GM12878 (cell line): ENCODE data around the gene DEFB125. TPM values are rescaled to one million over a fixed set of nuclear protein-coding genes. Genes with fewer than 3 reads are reported as not detected.

Experiments used
- ATAC-seq: fragments of 200-7000 bp; cut with Tn5 transposase; 3 replicates; pipeline ENCODE4 v1.9.1; 2020; ENCODE audit warnings: mild to moderate bottlenecking, moderate library complexity
- BruUV-seq: library from RNA; stranded (reverse); fragments of 400-500 nt; replicated peaks from 2 replicates; lab custom pipeline; 2021; lab: Mats Ljungman, UMichigan
- CTCF ChIA-PET: fragments of 300-600 bp; sonication (Branson Sonifier 250); formaldehyde crosslinking; extraction: SDS; loops from one replicate; lab custom pipeline; 2021; ENCODE audit warnings: inconsistent platforms; lab: Yijun Ruan, JAX
- POLR2A ChIA-PET: fragments of 350-600 bp; formaldehyde crosslinking; extraction: SDS; loops from one replicate; lab custom pipeline; 2021; ENCODE audit warnings: inconsistent platforms; lab: Charles Lee
- RAD21 ChIA-PET: fragments of 300-600 bp; sonication (Branson Sonifier 250); formaldehyde crosslinking; loops from one replicate; lab custom pipeline; 2023; ENCODE audit warnings: antibody characterized with exemption; ENCODE audit not compliant: unreplicated experiment; lab: Charles Lee
- SMC1A ChIA-PET: fragments of 300-600 bp; sonication (Branson Sonifier 250); formaldehyde crosslinking; loops from one replicate; lab custom pipeline; 2023; ENCODE audit not compliant: unreplicated experiment, uncharacterized antibody; lab: Charles Lee
- DNase-seq: peaks from one replicate; pipeline ENCODE4 v3.0.0-alpha.2; 2011; ENCODE audit warnings: low read depth, low spot score
- FAIRE-seq: peaks from 3 replicates; lab custom pipeline; 2011; peaks lifted over from hg19 to GRCh38; lab: Jason Lieb, UNC
- H2AFZ ChIP-seq: 2 replicates; pipeline ENCODE4 v1.6.0; 2011; ENCODE audit warnings: low read depth, low read length, control low read depth; ENCODE audit not compliant: control insufficient read depth
- H3K27ac ChIP-seq: 2 replicates; pipeline ENCODE4 v1.5.1; 2011; ENCODE audit warnings: control low read depth; ENCODE audit not compliant: control insufficient read depth, insufficient read depth
- H3K27me3 ChIP-seq, 2 experiments: replicated peaks in 1 of 2; 2 replicates each; pipeline versions ENCODE4 v1.6.0 to v1.6.1; 2011; ENCODE audit warnings: low read length in 1 of 2; ENCODE audit not compliant: control insufficient read depth in 2 of 2, insufficient read depth in 2 of 2
- H3K36me3 ChIP-seq, 2 experiments: 2 replicates each; pipeline ENCODE4 v1.5.1; 2011; ENCODE audit warnings: low read length in 1 of 2; ENCODE audit not compliant: control insufficient read depth in 2 of 2, insufficient read depth in 2 of 2
- H3K4me1 ChIP-seq: 2 replicates; pipeline ENCODE4 v1.6.1; 2011; ENCODE audit warnings: mild to moderate bottlenecking, low read length, moderate library complexity, mixed read lengths; ENCODE audit not compliant: control insufficient read depth, insufficient read depth
- H3K4me2 ChIP-seq: 2 replicates; pipeline ENCODE4 v1.6.0; 2011; ENCODE audit warnings: control low read depth; ENCODE audit not compliant: control insufficient read depth, insufficient read depth
- H3K4me3 ChIP-seq: fragments of 200-600 bp; sonication (generic); 2 replicates; pipeline ENCODE4 v1.5.1; 2016
- H3K79me2 ChIP-seq: 2 replicates; pipeline ENCODE4 v1.6.0; 2011; ENCODE audit warnings: low read length; ENCODE audit not compliant: control insufficient read depth, insufficient read depth
- H3K9ac ChIP-seq: 2 replicates; pipeline ENCODE4 v1.8.0; 2011; ENCODE audit warnings: low read length, control low read depth, mixed read lengths; ENCODE audit not compliant: control insufficient read depth, insufficient read depth
- H3K9me3 ChIP-seq: replicated peaks from 3 replicates; pipeline ENCODE4 v1.5.1; 2011; ENCODE audit warnings: mild to moderate bottlenecking, low read length; ENCODE audit not compliant: control insufficient read depth, insufficient read depth
- H4K20me1 ChIP-seq: 2 replicates; pipeline ENCODE4 v1.6.0; 2011; ENCODE audit not compliant: control insufficient read depth, insufficient read depth
- ETV6 ChIP-seq, 2 experiments: fragments of 450-650 bp in 1 of 2; IDR thresholded peaks in 1 of 2; conservative IDR thresholded peaks in 1 of 2; 2 replicates each; pipeline ENCODE4 v1.6.1; 2014; ENCODE audit warnings: antibody characterized with exemption in 1 of 2, borderline replicate concordance in 1 of 2, low read depth in 1 of 2, mild to moderate bottlenecking in 1 of 2, moderate library complexity in 1 of 2
- HDGF ChIP-seq: fragments of 450-650 bp; IDR thresholded peaks from 2 replicates; pipeline ENCODE4 v1.6.1; 2016; ENCODE audit warnings: antibody characterized with exemption
- IRF4 ChIP-seq: IDR thresholded peaks from 2 replicates; pipeline ENCODE4 v1.6.1; 2011; ENCODE audit warnings: low read depth, low read length
- KLF5 ChIP-seq: fragments of 450-650 bp; IDR thresholded peaks from 2 replicates; pipeline ENCODE4 v1.6.1; 2014; ENCODE audit warnings: mild to moderate bottlenecking; ENCODE audit not compliant: partially characterized antibody
- MTA2 ChIP-seq: fragments of 450-650 bp; IDR thresholded peaks from 2 replicates; pipeline ENCODE4 v1.6.1; 2016; ENCODE audit warnings: low read depth, mild to moderate bottlenecking, moderate library complexity
- NR2F1 ChIP-seq: fragments of 450-650 bp; conservative IDR thresholded peaks from 2 replicates; pipeline ENCODE4 v1.6.1; 2017; ENCODE audit warnings: mild to moderate bottlenecking
- PML ChIP-seq: IDR thresholded peaks from 2 replicates; pipeline ENCODE4 v1.6.1; 2012; ENCODE audit warnings: low read length, inconsistent platforms
- POLR2A ChIP-seq: IDR thresholded peaks from 2 replicates; pipeline ENCODE4 v1.6.1; 2011; ENCODE audit warnings: low read depth, mild to moderate bottlenecking, low read length
- TARDBP ChIP-seq: IDR thresholded peaks from 2 replicates; pipeline ENCODE4 v1.6.1; 2016; ENCODE audit warnings: borderline replicate concordance
- ZBED1 ChIP-seq: IDR thresholded peaks from 2 replicates; pipeline ENCODE4 v1.6.1; 2016; ENCODE audit warnings: borderline replicate concordance
- ZNF207 ChIP-seq: fragments of 450-650 bp; IDR thresholded peaks from 2 replicates; pipeline ENCODE4 v1.6.1; 2014; ENCODE audit warnings: antibody characterized with exemption, mild to moderate bottlenecking, borderline replicate concordance
- ZNF622 ChIP-seq: fragments of 450-650 bp; IDR thresholded peaks from 2 replicates; pipeline ENCODE4 v1.6.1; 2017; ENCODE audit warnings: mild to moderate bottlenecking, inconsistent platforms
- WGBS: methylation state at CpG from one replicate; pipeline ENCODE4 v1.1.6; 2016; ENCODE audit warnings: low lambda C conversion rate; ENCODE audit not compliant: insufficient replicate concordance, insufficient coverage; ENCODE audit errors: missing lambda C conversion rate; 5-methylcytosine and 5-hydroxymethylcytosine counted together
- in situ Hi-C: fragments of 300-500 bp; cut with MboI; formaldehyde crosslinking; loops from 9 replicates; pipeline ENCODE4 v1.14.3; 2018; ENCODE audit warnings: mixed read lengths
- intact Hi-C: fragments of 100-400 bp; cut with micrococcal nuclease; formaldehyde crosslinking; loops from one replicate; pipeline ENCODE4 v1.14.2; 2022; ENCODE audit not compliant: unreplicated experiment
- polyA plus RNA-seq, 11 experiments: library from polyadenylated mRNA; depleted of rRNA in 4 of 11; unstranded in 6 of 11; stranded (reverse) in 5 of 11; fragments of >200 nt; fragmentation: Nextera tagmentation in 4 of 11; fragmentation: Illumina TruSeq in 1 of 11; extraction: Ambion mirVana in 4 of 11; extraction: Trizol in 1 of 11; gene quantifications; 1 replicate in 1 of 11; 2 replicates in 10 of 11; pipeline versions ENCODE4 v1.2.1 to v1.2.3, GENCODE V29; 2011 to 2016; ENCODE audit warnings: inconsistent platforms in 2 of 11, missing spikeins in 2 of 11, low read depth in 1 of 11
- total RNA-seq, 4 experiments: library from RNA; depleted of rRNA in 3 of 4; stranded (reverse); fragments of >200 nt in 3 of 4; fragmentation: Illumina TruSeq in 1 of 4; extraction: Trizol in 1 of 4; gene quantifications; 2 replicates each; pipeline versions ENCODE4 v1.2.1 to v1.2.3, GENCODE V29; 2013 to 2021
- TF ChIP-seq, protein P1 (sequence below): fragments of 450-650 bp; IDR thresholded peaks from 2 replicates; pipeline ENCODE4 v1.6.1; 2017; ENCODE audit warnings: mild to moderate bottlenecking, moderate library complexity
- TF ChIP-seq, protein P2 (sequence below): fragments of 450-650 bp; formaldehyde crosslinking; IDR thresholded peaks from 2 replicates; pipeline ENCODE4 v1.4.0; 2020; ENCODE audit warnings: mild to moderate bottlenecking, moderate library complexity
- TF ChIP-seq, protein P3 (sequence below): fragments of 450-650 bp; IDR thresholded peaks from 2 replicates; pipeline ENCODE4 v1.6.1; 2018; ENCODE audit warnings: borderline replicate concordance, mild to moderate bottlenecking; ENCODE audit not compliant: partially characterized antibody

The DEFB125 gene
- total and polyA plus RNA-seq, 10 of the 15 experiments (the other 5 are each of a cell fraction or from before 2014, with no cell fraction given), result not detected

DNA sequence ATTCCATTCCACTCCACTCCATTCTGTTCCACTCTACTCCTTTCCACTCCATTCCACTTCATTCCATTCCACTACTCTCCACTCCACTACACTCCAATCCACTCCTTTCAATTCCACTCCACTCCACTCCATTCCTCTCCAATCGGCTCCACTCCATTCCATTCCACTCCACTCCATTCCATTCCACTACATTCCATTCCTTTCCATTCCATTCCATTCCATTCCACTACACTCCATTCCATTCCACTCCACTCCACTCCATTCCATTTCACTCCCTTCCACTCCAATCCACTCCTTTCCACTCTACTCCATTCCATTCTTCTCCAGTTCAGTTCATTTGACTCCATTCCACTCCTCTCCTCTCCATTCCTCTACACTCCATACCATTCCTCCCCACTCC is 26.2 kb upstream of the DEFB125 start (continued):
- TF ChIP-seq, protein P1, sequence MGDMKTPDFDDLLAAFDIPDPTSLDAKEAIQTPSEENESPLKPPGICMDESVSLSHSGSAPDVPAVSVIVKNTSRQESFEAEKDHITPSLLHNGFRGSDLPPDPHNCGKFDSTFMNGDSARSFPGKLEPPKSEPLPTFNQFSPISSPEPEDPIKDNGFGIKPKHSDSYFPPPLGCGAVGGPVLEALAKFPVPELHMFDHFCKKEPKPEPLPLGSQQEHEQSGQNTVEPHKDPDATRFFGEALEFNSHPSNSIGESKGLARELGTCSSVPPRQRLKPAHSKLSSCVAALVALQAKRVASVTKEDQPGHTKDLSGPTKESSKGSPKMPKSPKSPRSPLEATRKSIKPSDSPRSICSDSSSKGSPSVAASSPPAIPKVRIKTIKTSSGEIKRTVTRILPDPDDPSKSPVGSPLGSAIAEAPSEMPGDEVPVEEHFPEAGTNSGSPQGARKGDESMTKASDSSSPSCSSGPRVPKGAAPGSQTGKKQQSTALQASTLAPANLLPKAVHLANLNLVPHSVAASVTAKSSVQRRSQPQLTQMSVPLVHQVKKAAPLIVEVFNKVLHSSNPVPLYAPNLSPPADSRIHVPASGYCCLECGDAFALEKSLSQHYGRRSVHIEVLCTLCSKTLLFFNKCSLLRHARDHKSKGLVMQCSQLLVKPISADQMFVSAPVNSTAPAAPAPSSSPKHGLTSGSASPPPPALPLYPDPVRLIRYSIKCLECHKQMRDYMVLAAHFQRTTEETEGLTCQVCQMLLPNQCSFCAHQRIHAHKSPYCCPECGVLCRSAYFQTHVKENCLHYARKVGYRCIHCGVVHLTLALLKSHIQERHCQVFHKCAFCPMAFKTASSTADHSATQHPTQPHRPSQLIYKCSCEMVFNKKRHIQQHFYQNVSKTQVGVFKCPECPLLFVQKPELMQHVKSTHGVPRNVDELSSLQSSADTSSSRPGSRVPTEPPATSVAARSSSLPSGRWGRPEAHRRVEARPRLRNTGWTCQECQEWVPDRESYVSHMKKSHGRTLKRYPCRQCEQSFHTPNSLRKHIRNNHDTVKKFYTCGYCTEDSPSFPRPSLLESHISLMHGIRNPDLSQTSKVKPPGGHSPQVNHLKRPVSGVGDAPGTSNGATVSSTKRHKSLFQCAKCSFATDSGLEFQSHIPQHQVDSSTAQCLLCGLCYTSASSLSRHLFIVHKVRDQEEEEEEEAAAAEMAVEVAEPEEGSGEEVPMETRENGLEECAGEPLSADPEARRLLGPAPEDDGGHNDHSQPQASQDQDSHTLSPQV, result no peak
- TF ChIP-seq, all 136 proteins: peak for 0

DNA sequence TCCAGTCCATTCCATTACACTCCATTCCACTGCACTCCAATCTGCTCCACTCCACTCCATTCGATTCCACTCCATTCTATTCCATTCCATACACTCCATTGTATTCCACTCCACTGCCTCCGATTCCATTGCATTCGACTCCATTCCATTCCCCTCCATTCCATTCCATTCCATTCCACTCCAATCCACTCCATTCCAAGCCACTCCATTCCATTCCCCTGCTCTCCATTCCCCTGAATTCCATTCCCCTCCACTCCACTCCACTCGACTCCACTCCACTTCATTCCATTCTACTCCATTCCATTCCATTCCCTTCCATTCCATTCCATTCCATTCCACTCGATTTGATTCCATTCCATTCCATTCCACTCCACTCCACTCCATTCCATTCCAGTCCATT is 25.7 kb upstream of the DEFB125 start:
- Histone ChIP-seq H3K9ac (no peak overlapping the region), H3K79me2 (no peaks in the 10 kb centered on the region), H3K4me2 (no peak overlapping the region), H4K20me1 (no peaks in the 10 kb centered on the region), H3K27ac (no peak overlapping the region), H3K36me3 (no peaks in the 10 kb centered on the region), H3K4me3 (no peak overlapping the region), H3K4me1 (no peaks in the 10 kb centered on the region), H3K27me3 (no peaks in the 10 kb centered on the region), H2AFZ (no peak overlapping the region), H3K9me3 (no peaks in the 10 kb centered on the region; the same call in 2 of the 3 replicates)
- intact Hi-C loops (no loop called here), in situ Hi-C loops (no loop called here)
- DNase-seq, result no peak
- ChIA-PET SMC1A (no interaction called here), POLR2A (no interaction called here), CTCF (no interaction called here), RAD21 (no interaction called here)
- no peak for ATAC-seq
- WGBS, result 23% methylated on average over 5 of the region's 5 CpGs
- FAIRE-seq, result no peak
- BruUV-seq, result no TSS peak
- TF ChIP-seq ZNF207 (no peak), TARDBP (no peak), IRF4 (no peak), NR2F1 (no peak), MTA2 (no peak), ZBED1 (no peak), POLR2A (no peak), KLF5 (no peak), ETV6 (conservative IDR thresholded peaks at IDR 0.05 in 1 of 2, IDR thresholded peaks at IDR 0.05 in 1 of 2; ENCODE audit: borderline replicate concordance in 1 of 2, low read depth in 1 of 2) (no peak), HDGF (no peak), ZNF622 (no peak), PML (no peak)
- TF ChIP-seq, protein P2, sequence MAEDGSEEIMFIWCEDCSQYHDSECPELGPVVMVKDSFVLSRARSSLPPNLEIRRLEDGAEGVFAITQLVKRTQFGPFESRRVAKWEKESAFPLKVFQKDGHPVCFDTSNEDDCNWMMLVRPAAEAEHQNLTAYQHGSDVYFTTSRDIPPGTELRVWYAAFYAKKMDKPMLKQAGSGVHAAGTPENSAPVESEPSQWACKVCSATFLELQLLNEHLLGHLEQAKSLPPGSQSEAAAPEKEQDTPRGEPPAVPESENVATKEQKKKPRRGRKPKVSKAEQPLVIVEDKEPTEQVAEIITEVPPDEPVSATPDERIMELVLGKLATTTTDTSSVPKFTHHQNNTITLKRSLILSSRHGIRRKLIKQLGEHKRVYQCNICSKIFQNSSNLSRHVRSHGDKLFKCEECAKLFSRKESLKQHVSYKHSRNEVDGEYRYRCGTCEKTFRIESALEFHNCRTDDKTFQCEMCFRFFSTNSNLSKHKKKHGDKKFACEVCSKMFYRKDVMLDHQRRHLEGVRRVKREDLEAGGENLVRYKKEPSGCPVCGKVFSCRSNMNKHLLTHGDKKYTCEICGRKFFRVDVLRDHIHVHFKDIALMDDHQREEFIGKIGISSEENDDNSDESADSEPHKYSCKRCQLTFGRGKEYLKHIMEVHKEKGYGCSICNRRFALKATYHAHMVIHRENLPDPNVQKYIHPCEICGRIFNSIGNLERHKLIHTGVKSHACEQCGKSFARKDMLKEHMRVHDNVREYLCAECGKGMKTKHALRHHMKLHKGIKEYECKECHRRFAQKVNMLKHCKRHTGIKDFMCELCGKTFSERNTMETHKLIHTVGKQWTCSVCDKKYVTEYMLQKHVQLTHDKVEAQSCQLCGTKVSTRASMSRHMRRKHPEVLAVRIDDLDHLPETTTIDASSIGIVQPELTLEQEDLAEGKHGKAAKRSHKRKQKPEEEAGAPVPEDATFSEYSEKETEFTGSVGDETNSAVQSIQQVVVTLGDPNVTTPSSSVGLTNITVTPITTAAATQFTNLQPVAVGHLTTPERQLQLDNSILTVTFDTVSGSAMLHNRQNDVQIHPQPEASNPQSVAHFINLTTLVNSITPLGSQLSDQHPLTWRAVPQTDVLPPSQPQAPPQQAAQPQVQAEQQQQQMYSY, result no peak
- TF ChIP-seq, protein P3, sequence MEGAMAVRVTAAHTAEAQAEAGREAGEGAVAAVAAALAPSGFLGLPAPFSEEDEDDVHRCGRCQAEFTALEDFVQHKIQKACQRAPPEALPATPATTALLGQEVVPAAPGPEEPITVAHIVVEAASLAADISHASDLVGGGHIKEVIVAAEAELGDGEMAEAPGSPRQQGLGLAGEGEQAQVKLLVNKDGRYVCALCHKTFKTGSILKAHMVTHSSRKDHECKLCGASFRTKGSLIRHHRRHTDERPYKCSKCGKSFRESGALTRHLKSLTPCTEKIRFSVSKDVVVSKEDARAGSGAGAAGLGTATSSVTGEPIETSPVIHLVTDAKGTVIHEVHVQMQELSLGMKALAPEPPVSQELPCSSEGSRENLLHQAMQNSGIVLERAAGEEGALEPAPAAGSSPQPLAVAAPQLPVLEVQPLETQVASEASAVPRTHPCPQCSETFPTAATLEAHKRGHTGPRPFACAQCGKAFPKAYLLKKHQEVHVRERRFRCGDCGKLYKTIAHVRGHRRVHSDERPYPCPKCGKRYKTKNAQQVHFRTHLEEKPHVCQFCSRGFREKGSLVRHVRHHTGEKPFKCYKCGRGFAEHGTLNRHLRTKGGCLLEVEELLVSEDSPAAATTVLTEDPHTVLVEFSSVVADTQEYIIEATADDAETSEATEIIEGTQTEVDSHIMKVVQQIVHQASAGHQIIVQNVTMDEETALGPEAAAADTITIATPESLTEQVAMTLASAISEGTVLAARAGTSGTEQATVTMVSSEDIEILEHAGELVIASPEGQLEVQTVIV, result no peak
